ENCODE data around the gene PCDH9. TPM values are rescaled to one million over a fixed set of nuclear protein-coding genes. Genes with fewer than 3 reads are reported as not detected.
A peak's percentile ranks its signal among the peaks of the same experiment; 100 is the strongest.

PCDH9 gene
- total RNA-seq, 6 donors from 2014 or later = 3.1 to 19.4 (median 7.8) TPM

DNA sequence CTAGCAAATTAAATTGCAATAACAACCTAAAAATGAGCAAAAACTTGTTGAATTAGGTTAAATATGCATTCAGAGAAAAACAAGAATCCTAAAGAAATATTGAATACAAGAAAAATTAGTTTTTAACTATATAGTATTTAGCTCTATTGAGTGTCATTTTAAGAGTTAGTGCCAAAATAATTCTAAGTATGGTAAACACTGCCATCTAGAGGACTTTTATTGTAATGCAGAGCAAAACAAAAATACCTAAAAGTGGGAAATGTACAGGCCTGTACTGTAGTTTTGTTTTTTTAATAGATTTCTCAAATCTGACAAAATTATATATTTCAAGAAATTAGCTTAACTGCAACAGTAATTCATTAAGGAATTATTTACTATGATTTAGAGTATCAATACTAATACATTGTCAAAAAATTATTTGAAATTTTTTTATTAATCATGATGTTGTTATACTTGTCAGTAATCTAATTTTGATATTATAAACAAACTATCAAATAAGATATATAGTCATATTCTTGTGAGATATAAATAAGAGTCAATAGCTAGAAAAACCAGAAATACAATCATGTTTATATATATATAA lies 8.2 kb upstream of the PCDH9 start:
- no peaks in the 10 kb centered on the region for H3K36me3 ChIP-seq
- DNase-seq (no peak), ATAC-seq (ENCODE audit: low FRiP score in 2 of 2) (peak in 1 of 2 donors; percentile 75)
- no peaks in the 10 kb centered on the region for H3K27me3 ChIP-seq
- TF ChIP-seq, protein P1, sequence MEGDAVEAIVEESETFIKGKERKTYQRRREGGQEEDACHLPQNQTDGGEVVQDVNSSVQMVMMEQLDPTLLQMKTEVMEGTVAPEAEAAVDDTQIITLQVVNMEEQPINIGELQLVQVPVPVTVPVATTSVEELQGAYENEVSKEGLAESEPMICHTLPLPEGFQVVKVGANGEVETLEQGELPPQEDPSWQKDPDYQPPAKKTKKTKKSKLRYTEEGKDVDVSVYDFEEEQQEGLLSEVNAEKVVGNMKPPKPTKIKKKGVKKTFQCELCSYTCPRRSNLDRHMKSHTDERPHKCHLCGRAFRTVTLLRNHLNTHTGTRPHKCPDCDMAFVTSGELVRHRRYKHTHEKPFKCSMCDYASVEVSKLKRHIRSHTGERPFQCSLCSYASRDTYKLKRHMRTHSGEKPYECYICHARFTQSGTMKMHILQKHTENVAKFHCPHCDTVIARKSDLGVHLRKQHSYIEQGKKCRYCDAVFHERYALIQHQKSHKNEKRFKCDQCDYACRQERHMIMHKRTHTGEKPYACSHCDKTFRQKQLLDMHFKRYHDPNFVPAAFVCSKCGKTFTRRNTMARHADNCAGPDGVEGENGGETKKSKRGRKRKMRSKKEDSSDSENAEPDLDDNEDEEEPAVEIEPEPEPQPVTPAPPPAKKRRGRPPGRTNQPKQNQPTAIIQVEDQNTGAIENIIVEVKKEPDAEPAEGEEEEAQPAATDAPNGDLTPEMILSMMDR (IDR thresholded peaks at IDR 0.05) = peak; percentile 39 to 77 (median 68)
- TF ChIP-seq POLR2AphosphoS5 (IDR thresholded peaks at IDR 0.05) = no peak
- no peak for TF ChIP-seq EP300 (IDR thresholded peaks at IDR 0.05)
- no peak for TF ChIP-seq POLR2A (IDR thresholded peaks at IDR 0.05)
- H3K27ac ChIP-seq = no peak overlapping the region
- no peak overlapping the region for H3K4me3 ChIP-seq
- H3K4me1 ChIP-seq = no peaks in the 10 kb centered on the region
- H3K9me3 ChIP-seq = no peaks in the 10 kb centered on the region

- ATAC-seq (ENCODE audit: low FRiP score in 2 of 2) = no peak
- H3K36me3 ChIP-seq = no peaks in the 10 kb centered on the region
- H3K27me3 ChIP-seq = no peaks in the 10 kb centered on the region
- H3K4me3 ChIP-seq = no peak overlapping the region
- peaks cover 0 to 5% (median 2%) of the 10 kb centered on the region in 4 donors for H3K4me1 ChIP-seq
- no peak for DNase-seq
- no peak overlapping the region for H3K27ac ChIP-seq
- TF ChIP-seq, protein P1 (IDR thresholded peaks at IDR 0.05) = no peak
- TF ChIP-seq POLR2AphosphoS5 (IDR thresholded peaks at IDR 0.05) (no peak), EP300 (IDR thresholded peaks at IDR 0.05) (no peak), POLR2A (IDR thresholded peaks at IDR 0.05) (no peak)
- 68 to 78% methylated on average over 2 of the region's 2 CpGs for WGBS, 2 donors
- H3K9me3 ChIP-seq = no peaks in the 10 kb centered on the region
Observed at GRCh38 chr13:67235265-67235664, 5.1 kb upstream of the PCDH9 start.

DNA sequence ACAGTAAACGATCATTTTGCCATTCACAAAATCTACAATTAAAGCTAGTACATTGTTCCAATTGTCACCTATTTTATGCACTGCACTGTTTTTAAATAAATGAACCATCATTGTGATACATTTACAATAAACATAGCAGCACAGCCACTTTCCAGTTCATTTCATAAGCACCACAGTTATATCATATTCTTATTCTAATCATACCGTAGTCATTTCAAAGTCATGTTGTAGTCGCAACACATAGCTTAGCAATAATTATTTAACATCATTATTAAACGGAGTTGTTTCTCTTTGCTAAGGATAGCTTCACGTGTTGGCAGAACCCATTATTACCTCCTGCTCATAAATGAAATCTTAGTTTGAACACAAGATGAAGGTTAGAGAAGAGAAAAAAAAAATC lies 2.2 kb upstream of the PCDH9 start:
- H3K4me1 ChIP-seq = peaks cover 0 to 28% (median 13%) of the 10 kb centered on the region in 4 donors
- TF ChIP-seq, protein P1 (IDR thresholded peaks at IDR 0.05) = no peak
- TF ChIP-seq POLR2AphosphoS5 (IDR thresholded peaks at IDR 0.05) (no peak), POLR2A (IDR thresholded peaks at IDR 0.05) (no peak), EP300 (IDR thresholded peaks at IDR 0.05) (no peak)
- no peak for DNase-seq
- H3K27ac ChIP-seq = no peak overlapping the region
- no peaks in the 10 kb centered on the region for H3K36me3 ChIP-seq
- ATAC-seq (ENCODE audit: low FRiP score in 2 of 2) = no peak
- WGBS, 2 donors = 71 to 79% methylated on average over 5 of the region's 5 CpGs
- no peaks in the 10 kb centered on the region for H3K27me3 ChIP-seq
- no peak overlapping the region for H3K4me3 ChIP-seq
- no peaks in the 10 kb centered on the region for H3K9me3 ChIP-seq

GRCh38 chr13:67231289-67232000 lies 1.3 kb upstream of the PCDH9 start:
- Histone ChIP-seq H3K4me3 (peak overlapping the region; percentile 44 to 87 (median 77)), H3K36me3 (no peaks in the 10 kb centered on the region), H3K4me1 (peaks cover 0 to 28% (median 13%) of the 10 kb centered on the region in 4 donors), H3K27me3 (no peaks in the 10 kb centered on the region), H3K27ac (peak overlapping the region; percentile 77 to 89 (median 84)), H3K9me3 (no peaks in the 10 kb centered on the region)
- TF ChIP-seq POLR2A (IDR thresholded peaks at IDR 0.05) (no peak), POLR2AphosphoS5 (IDR thresholded peaks at IDR 0.05) (no peak), EP300 (IDR thresholded peaks at IDR 0.05) (no peak)
- TF ChIP-seq, protein P1 (IDR thresholded peaks at IDR 0.05) = no peak
- DNase-seq (no peak), ATAC-seq (ENCODE audit: low FRiP score in 2 of 2) (no peak)
- WGBS, 2 donors = 4 to 5% methylated on average over 11 of the region's 11 CpGs

All from upper lobe of left lung (tissue), 6 donors.